ENCODE data around the gene MTREX.

Gene MTREX

DNA sequence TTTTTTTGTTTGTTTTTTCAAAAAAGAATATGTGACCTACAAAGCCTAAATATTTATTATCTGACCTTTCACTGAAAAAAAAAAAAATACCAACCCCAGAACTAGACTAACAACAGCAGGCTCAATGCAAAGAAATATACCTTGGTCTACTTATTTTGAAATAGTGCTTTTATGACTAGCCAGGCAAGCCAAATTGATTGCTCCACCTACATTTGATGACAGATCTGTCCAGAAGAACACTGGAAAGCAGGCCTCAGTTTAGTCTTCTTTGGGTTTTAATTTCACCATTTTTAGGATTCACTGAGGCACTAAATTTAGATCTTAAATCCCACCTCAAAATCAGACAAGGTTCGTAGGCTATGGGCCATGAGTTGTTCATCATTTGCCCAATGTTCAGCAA lies 129.7 kb downstream of the MTREX start:
- DNase-seq, result no peak

- no peak for DNase-seq
Observed at GRCh38 chr5:55437859-55438206, 130.0 kb downstream of the MTREX start.

- DNase-seq, result no peak
Observed at GRCh38 chr5:55438998-55439397, 131.2 kb downstream of the MTREX start.

DNA sequence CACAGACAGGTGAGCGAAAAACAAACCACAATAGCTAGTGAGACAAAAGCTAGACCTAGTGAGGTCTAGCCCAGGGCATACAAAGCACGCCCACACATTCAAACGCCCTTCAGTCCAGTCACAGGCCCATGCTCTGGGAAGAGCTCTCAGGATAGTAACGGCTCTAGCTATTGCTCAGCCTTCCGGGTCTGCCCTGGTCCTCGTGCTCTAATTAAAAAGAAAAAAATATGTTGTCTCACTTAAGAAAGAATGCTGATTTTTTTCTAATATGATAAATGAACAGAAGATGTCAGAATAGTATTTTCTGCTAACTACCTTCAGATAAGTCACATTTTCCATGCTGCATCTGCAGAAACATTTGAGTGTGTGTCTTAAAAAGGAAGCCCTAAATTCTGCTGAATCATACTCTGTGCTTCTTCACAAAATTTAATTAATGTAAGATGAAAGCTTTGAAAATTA lies 132.4 kb downstream of the MTREX start:
- no peak for DNase-seq

- DNase-seq, result no peak
Observed at GRCh38 chr5:55441107-55441771, 133.4 kb downstream of the MTREX start.

- DNase-seq, result no peak
Observed at GRCh38 chr5:55441954-55442353, 134.2 kb downstream of the MTREX start.

- DNase-seq, result no peak
Observed at GRCh38 chr5:55445791-55446190, 138.0 kb downstream of the MTREX start.

DNA sequence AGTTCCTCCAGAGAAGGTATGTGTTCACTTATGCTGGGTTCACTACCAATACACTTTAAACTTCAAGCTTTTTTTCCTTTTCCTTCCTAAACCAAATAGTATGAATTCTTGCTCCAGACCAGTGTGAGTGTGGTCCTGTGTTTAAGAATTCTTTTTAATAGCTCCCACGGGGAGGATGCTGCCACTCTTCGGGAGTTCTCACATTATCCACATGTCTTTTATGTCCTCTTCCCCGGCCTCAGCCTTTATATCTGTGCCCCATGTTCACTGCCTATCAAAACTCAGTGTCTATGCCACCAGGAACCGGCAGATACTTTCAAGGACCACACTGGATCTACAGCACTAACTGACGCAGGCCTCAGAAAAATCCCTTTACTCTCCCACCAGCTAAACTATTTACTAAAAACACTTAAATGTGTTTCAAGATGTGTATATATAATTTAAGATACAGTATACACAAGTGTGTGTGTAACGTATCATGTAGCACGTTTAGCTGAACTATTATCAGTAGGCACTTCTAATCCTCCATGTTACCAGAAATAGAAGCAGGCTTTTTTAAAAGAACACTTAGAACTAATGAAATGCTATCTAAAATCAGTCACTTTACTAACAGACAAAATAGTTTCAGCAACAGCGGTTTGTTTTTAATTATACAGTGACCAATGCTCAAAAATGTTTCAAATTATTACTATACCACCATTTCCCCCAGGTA lies 139.0 kb downstream of the MTREX start:
- no peak for DNase-seq

GRCh38 chr5:55450050-55450765 lies 142.4 kb downstream of the MTREX start:
- DNase-seq, result no peak

DNA sequence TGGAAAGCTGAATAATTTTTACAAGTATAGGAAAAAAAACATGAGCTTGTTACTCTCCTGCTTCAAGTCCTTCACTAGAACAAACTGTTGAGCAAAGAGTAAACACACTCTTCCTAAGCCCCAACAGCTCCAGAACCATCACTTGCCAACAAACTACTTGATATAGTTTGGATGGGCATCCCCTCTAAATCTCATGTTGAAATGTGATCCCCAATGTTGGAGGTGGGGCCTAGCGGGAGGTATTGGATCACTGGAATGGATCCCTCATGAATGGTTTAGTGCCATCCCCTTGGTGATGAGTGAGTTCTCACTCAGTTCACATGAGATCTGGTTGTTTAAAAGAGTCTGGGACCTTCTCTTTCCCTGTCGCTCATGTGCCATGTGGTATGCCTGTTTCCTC lies 144.2 kb downstream of the MTREX start:
- no peak for DNase-seq

DNA sequence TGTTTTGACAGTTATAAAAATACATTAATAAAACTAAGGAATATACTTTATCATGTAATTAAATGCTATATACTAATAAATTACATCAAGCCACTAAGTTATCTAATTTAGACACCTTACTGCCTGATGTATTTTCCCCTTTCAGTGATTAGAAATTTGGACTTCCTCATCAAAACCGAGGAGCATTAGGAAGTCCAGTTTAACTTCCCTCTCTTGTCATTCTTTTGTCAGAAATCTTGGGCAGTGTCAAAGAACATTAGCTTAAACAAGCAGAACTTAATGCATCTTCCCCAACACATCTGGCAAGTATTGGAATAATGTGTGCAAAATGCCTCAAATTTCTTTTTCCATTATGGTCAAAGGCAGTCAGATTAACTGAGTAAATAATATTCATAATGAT lies 145.4 kb downstream of the MTREX start:
- DNase-seq, result no peak

GRCh38 chr5:55454282-55454681 lies 146.5 kb downstream of the MTREX start:
- DNase-seq, result no peak

DNA sequence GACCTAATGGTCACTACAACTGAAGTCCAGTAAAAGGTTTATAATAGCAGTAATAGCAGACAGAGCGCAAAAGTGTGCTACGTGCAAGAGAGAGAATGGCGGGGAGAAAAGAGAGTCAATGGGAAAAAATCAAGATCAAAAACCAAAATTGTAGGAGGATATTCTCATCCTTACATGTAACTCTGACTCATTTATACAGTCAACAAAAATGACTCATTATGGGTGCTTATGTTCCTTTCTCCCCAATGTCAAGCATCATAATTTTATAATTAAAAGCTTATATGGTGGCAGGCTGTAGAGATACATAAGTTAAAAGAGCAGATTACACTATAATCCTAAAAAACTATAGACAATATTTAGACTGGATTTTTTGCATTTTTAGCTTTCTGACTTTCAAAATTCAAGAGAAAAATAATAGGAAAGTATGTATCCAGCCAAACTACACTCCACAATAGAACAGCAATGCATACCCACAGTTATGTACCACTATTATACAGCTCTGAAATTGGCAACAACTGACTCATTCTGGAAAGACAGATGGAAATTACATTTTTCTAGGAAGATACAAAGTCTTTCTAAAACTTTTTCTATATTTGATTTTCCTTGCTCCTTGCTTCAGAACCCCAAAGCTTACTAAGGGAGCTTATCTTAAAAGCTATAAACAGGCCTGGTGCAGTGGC lies 148.6 kb downstream of the MTREX start:
- DNase-seq, result no peak

DNA sequence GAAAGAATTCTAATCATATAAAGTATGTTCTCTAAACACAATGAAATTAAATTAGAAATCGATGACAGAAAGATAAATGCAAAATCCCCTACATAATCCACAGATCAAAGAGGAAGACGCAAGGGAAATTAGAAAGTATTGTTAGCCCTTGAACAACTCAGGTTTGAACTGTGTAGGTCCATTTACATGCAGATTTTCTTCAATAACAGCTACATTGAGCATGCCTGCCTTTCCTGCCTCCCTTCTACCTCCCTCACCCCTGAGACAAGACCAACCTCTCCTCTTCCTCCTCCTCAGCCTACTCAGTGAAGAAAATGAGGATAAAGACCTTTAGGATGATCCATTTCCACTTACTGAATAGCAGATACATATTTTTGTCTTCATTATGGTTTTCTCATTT lies 151.8 kb downstream of the MTREX start:
- DNase-seq, result no peak

- no peak for DNase-seq
Observed at GRCh38 chr5:55463613-55464012, 155.8 kb downstream of the MTREX start.

GRCh38 chr5:55467862-55468551 lies 160.2 kb downstream of the MTREX start:
- DNase-seq, result no peak

GRCh38 chr5:55469839-55470238 lies 162.1 kb downstream of the MTREX start:
- no peak for DNase-seq

DNA sequence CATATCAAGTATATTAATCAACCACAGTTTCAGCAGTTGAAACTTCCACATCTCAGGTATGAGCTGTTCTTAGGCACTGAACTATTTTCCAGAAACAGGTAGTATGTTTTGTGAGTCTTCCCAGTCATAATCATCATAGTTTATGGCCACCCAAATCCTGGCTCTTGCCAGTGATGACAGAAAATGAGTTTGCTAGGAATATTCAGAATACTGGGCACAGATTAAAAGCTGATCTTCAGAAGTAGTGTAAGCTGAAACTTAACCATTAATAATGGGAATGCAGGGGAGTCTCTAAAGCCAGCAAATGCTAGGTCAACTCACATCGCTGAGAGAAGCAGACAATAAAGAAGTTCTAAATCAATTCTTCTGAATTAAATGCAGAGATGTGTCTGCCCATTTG lies 162.5 kb downstream of the MTREX start:
- no peak for DNase-seq

DNA sequence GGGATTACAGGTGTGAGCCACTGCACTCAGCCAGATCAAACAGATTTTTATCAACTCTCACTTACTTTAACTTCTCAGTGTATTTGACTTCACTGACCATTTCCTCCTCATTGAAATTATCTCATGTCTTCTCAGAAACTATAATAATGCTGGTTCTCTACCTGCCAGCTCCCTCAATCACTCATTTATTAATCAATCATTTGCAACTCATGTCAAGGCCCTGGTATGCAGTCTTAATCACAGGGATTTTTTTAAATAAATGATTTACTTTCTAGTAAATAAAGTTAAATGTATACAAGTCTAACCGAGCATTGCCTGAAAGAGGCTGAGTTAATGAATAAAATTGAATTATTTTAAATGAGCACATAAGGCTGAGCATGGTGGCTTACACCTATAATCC lies 163.7 kb downstream of the MTREX start:
- DNase-seq, result no peak

GRCh38 chr5:55472642-55473041 lies 164.9 kb downstream of the MTREX start:
- DNase-seq, result no peak

All from CD4-positive, alpha-beta T cell treated with Interleukin-6 for 4 hours (primary cell).